RWPE1 (cell line): ENCODE results near the gene CDC14A.
A peak's percentile ranks its signal among the peaks of the same experiment; 100 is the strongest.

Experiments used
- CTCF ChIA-PET: fragments of 350-600 bp; sonication (Branson Sonifier 250); formaldehyde crosslinking; extraction: SDS; loops from one replicate; lab custom pipeline; 2021; lab: Yijun Ruan, JAX
- POLR2A ChIA-PET: fragments of 400-600 bp; formaldehyde crosslinking; extraction: SDS; loops from one replicate; lab custom pipeline; 2020; ENCODE audit warnings: antibody characterized with exemption; ENCODE audit not compliant: low non-redundant PET; lab: Yijun Ruan, JAX
- DNase-seq: peaks from one replicate; pipeline ENCODE4 v3.0.0; 2012; ENCODE audit warnings: low spot score
- H3K27ac ChIP-seq: fragments of 450-650 bp; 2 replicates; pipeline ENCODE4 v1.5.1; 2017
- TF ChIP-seq, protein P1 (sequence below): fragments of 450-650 bp; conservative IDR thresholded peaks from 2 replicates; pipeline ENCODE4 v1.5.1; 2017; ENCODE audit warnings: low read depth, mild to moderate bottlenecking

CDC14A gene

DNA sequence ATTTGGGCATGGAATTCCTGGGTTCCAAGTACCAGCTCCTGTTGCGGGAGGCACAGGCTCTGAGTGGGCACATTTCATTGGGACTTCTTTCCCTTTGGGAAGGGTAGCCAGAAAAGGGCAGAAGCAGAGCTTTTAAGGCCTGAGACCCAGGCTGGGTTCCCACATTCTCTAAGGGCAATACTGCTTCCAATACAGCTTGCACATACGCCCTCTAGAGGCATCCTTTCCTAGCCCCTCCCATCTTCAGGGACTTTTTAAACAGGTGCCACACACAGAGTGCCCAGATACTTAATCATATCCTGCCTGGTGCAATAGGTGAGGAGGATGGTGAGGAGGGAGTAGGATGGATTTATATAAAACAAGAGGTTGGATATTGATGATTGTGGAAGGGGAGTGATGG is 191.3 kb downstream of the CDC14A start:
- no peak overlapping the region for H3K27ac ChIP-seq
- ChIA-PET POLR2A (no interaction called here), CTCF (no interaction called here)
- peak; percentile 19 for DNase-seq
- TF ChIP-seq, protein P1, sequence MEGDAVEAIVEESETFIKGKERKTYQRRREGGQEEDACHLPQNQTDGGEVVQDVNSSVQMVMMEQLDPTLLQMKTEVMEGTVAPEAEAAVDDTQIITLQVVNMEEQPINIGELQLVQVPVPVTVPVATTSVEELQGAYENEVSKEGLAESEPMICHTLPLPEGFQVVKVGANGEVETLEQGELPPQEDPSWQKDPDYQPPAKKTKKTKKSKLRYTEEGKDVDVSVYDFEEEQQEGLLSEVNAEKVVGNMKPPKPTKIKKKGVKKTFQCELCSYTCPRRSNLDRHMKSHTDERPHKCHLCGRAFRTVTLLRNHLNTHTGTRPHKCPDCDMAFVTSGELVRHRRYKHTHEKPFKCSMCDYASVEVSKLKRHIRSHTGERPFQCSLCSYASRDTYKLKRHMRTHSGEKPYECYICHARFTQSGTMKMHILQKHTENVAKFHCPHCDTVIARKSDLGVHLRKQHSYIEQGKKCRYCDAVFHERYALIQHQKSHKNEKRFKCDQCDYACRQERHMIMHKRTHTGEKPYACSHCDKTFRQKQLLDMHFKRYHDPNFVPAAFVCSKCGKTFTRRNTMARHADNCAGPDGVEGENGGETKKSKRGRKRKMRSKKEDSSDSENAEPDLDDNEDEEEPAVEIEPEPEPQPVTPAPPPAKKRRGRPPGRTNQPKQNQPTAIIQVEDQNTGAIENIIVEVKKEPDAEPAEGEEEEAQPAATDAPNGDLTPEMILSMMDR: no peak

- TF ChIP-seq, protein P1: no peak
- H3K27ac ChIP-seq: no peak overlapping the region
- POLR2A ChIA-PET: no interaction called here
- CTCF ChIA-PET: no interaction called here
- no peak for DNase-seq
These were observed 192.5 kb downstream of the CDC14A start for GRCh38 chr1:100544791-100545190.

DNA sequence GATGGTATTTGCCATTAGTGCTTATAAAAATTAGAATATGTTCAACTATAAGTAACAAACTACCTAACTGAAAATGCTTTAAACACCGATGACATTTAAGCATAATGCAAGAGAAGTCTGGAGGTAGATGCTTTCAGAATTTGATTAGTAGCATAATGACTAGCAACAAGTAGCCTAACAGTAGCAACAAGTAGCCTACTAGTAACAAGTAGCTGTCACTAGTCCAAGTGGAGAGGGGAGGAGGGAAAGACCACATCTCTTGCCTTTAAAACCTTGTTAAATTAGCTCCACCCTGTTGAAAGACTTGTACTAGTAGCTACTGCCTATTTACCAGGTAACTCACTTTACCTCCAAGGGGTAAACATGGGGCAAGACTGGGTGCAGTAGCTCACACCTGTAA is 193.5 kb downstream of the CDC14A start:
- TF ChIP-seq, protein P1: no peak
- no peak for DNase-seq
- ChIA-PET POLR2A (no interaction called here), CTCF (no interaction called here)
- H3K27ac ChIP-seq: no peak overlapping the region

- ChIA-PET POLR2A (no interaction called here), CTCF (interaction anchor here (0.7 kb wide), 1 partner anchor 1931 kb away, joined by 4 read pairs; no protein-coding TSS in a partner anchor)
- TF ChIP-seq, protein P1: no peak
These were observed 199.7 kb downstream of the CDC14A start for GRCh38 chr1:100552031-100552430.

GRCh38 chr1:100552922-100553321 is 200.6 kb downstream of the CDC14A start:
- no peak for DNase-seq
- TF ChIP-seq, protein P1: no peak
- no peak overlapping the region for H3K27ac ChIP-seq
- ChIA-PET POLR2A (no interaction called here), CTCF (interaction anchor here (0.6 kb wide), 1 partner anchor 1622 kb away, joined by 3 read pairs; no protein-coding TSS in a partner anchor)

More at GRCh38 chr1:100552031-100552430, 199.7 kb downstream of the CDC14A start:
- H3K27ac ChIP-seq: no peak overlapping the region
- no peak for DNase-seq

DNA sequence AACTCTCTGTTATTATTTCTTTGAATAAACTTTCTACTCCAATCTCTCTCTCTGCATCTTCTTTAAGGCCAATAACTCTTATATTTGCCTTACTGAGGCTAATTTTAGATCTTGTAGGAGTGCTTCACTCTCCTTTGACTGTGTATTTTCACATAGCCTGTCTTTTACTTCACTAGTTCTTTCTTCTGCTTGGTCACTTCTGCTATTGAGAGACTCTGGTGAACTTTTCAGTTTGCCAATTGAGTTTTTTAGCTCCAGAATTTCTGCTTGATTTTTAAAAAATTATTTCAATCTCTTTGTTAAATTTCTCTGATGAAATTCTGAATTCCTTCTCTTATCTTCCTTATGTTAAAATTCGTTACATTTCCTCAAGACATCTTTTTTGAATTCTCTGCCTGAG is 203.9 kb downstream of the CDC14A start:
- ChIA-PET CTCF (no interaction called here), POLR2A (no interaction called here)
- TF ChIP-seq, protein P1: no peak
- no peak overlapping the region for H3K27ac ChIP-seq
- DNase-seq: no peak
